Dermis microvascular lymphatic vessel endothelial cell (primary cell): ENCODE measurements around the gene FRS3. TPM values are rescaled to one million over a fixed set of nuclear protein-coding genes. Genes with fewer than 3 reads are reported as not detected.
A peak's percentile ranks its signal among the peaks of the same experiment; 100 is the strongest.

Experiments used
- DNase-seq, 2 donors: peaks; one replicate each; pipeline versions ENCODE4 v3.0.0 to v3.0.0-alpha.2; 2010; ENCODE audit warnings: low read depth in 2 of 2
- total RNA-seq: library from RNA; depleted of rRNA; stranded (reverse); fragments of >200 nt; gene quantifications from 2 replicates; pipeline ENCODE4 v1.2.1, GENCODE V29; 2014

FRS3 gene
- total RNA-seq, 1 donor from 2014 or later, result 0.64 TPM

- DNase-seq, result no peak
These were observed 50.7 kb downstream of the FRS3 start for GRCh38 chr6:41728954-41729353.

- no peak for DNase-seq
These were observed 51.4 kb downstream of the FRS3 start for GRCh38 chr6:41728073-41728936.

GRCh38 chr6:41727705-41728072 is 52.0 kb downstream of the FRS3 start:
- no peak for DNase-seq

- no peak for DNase-seq
These were observed 52.8 kb downstream of the FRS3 start for GRCh38 chr6:41726876-41727275.

- DNase-seq, result no peak
These were observed 54.9 kb downstream of the FRS3 start for GRCh38 chr6:41724586-41725501.

- DNase-seq, result no peak
These were observed 55.5 kb downstream of the FRS3 start for GRCh38 chr6:41724228-41724580.

GRCh38 chr6:41723530-41724227 is 56.0 kb downstream of the FRS3 start:
- peak in 1 of 2 donors; percentile 42 for DNase-seq

GRCh38 chr6:41722969-41723529 is 56.7 kb downstream of the FRS3 start:
- DNase-seq, result no peak

GRCh38 chr6:41721414-41721813 is 58.3 kb downstream of the FRS3 start:
- no peak for DNase-seq

GRCh38 chr6:41720783-41721182 is 58.9 kb downstream of the FRS3 start:
- DNase-seq, result no peak

- no peak for DNase-seq
These were observed 59.5 kb downstream of the FRS3 start for GRCh38 chr6:41720262-41720620.

Other genes starting within 250 kb of the FRS3 start
- 3.2 and 5.8 TPM in 2 replicates for gene FOXP4, start 233.5 kb downstream of the FRS3 start, total RNA-seq
- 38.9 and 56.9 TPM in 2 replicates for gene MDFI, start 141.4 kb downstream of the FRS3 start, total RNA-seq
- 5.5 and 7.6 TPM in 2 replicates for gene TFEB, start 44.3 kb downstream of the FRS3 start, total RNA-seq
- not detected in 2 replicates for gene PGC, start 32.5 kb downstream of the FRS3 start, total RNA-seq
- gene PRICKLE4, start 882 bp upstream of the FRS3 start, total RNA-seq, result 6.4 and 9.5 TPM in 2 replicates
- gene TOMM6, start 7.8 kb upstream of the FRS3 start, total RNA-seq, result 40.2 and 51.7 TPM in 2 replicates
- gene USP49, start 115.5 kb upstream of the FRS3 start, total RNA-seq, result 1.3 and 2.0 TPM in 2 replicates
- 28.5 and 34.3 TPM in 2 replicates for gene MED20, start 141.2 kb upstream of the FRS3 start, total RNA-seq
- gene BYSL, start 141.6 kb upstream of the FRS3 start, total RNA-seq, result 14.8 and 18.8 TPM in 2 replicates
- 31.3 and 55.6 TPM in 2 replicates for gene CCND3, start 161.9 kb upstream of the FRS3 start, total RNA-seq